ENCODE data around the gene POLR2J3. TPM values are rescaled to one million over a fixed set of nuclear protein-coding genes. Genes with fewer than 3 reads are reported as not detected.

POLR2J3 gene
- 11.3 to 52.3 TPM (median 31.8 TPM) in 5 replicates for total RNA-seq (2022; extraction: Qiagen RNA extraction)

GRCh38 chr7:102572261-102573239 is at the start of gene POLR2J3:
Gene POLR2J3, minus strand, starts transcription at chr7:102572583. Its CDS starts 62 bp downstream, at chr7:102572521.

GRCh38 chr7:102616507-102617125 is 44.2 kb upstream of the POLR2J3 start, which contains the start of gene RASA4:
Gene RASA4, minus strand, starts transcription at chr7:102616756. Its CDS starts 67 bp downstream, at chr7:102616689.

DNA sequence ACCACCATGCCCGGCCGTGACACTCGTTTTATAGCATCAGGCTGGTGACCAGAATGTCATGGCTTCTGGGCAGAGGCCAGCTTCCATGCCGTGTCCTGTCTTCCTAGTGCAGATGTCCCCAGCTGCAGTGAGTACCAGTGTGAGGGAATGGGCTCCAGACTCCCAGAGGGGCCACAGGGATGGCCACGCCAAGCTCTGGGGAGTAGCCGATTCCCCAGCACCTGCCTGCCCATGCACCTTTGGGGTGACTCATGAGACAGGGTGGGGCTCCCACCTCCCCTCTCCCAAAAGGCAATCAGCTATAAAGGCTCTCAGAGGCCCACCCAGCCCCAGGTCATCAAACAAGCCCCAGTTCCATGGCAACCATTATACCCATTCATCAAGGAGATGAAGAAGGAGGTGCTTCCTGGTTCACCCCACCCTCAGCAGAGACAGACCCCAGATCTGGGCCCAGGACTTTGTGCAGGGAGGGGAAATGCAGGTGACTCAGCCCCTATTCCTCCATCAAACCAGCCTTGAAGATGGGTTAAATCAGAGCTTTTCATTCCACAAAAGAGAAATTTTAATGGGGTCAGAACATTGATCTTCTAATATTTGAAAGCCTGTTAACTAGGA is 21.5 kb downstream of the POLR2J3 start, which contains the start of gene SPDYE2:
SPDYE2 (plus strand) TSS at position 419 of the 615 bp plus-strand sequence. CDS start 2,030 bp downstream, outside the sequence.

DNA sequence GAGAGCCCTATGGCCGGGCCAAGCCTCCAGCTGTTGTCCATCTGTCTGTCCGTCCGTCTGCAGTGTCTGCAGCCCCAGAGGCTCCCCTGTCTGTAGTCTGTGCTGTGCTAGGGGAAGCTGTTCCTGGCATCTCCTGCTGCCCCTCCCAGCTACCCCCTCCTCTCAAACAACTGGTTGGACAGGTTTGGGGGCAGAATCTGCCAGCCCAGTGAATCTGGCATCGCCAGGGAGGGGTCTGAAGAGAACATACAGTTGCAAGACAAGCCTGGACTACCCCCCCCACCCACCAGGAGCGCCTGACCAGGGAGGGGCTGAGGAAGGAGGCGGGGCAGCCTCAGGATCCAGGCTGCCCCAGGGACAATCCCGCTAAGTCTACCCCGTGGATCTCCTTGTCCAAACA is 28.8 kb downstream of the POLR2J3 start, which contains the start of gene UPK3BL2:
UPK3BL2 (minus strand) TSS at position 101 of the 400 bp plus-strand sequence; CDS start at position 41, 60 bp downstream.

DNA sequence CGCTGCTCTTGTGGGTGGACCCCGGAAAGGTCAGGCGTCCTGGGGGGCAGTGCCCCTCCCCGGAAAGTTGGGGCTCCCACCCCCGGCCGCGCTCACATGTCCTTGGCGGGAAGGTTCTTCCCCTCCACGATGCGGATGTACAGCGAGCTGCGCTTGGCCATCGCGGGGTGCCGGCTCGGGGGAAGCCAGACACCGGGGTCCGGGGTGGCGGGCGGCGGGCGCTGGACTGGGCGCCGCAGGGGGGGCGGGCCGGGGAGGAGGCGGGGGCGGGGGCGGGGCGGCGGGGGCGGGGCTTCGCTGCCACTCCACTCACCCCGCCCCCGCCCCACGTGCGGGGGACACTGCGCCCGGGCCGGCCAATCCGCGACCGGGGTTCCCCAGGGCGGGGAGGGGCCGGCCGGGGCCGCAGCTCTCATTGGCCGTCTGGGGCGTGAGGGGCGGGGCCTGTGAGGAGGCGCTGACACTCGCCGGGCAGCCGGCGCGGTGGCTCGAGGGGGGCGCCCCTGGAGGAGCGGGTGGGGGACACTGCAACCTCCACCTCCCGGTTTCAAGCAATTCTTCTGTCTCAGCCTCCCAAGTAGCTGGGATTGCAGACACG is 54.7 kb downstream of the POLR2J3 start, which contains the start of gene RASA4B:
RASA4B (minus strand) TSS at position 228 of the 598 bp plus-strand sequence; CDS start at position 161, 67 bp downstream.

Other genes starting within 250 kb of the POLR2J3 start
- not detected in 5 replicates for gene SPDYE6, start 216.1 kb downstream of the POLR2J3 start, total RNA-seq (2022; extraction: Qiagen RNA extraction)
- 20.1 to 24.6 TPM (median 22.2 TPM) in 5 replicates for gene PRKRIP1, start 176.2 kb downstream of the POLR2J3 start, total RNA-seq (2022; extraction: Qiagen RNA extraction)
- 22.7 to 40.0 TPM (median 33.5 TPM) in 5 replicates for gene ORAI2, start 139.0 kb downstream of the POLR2J3 start, total RNA-seq (2022; extraction: Qiagen RNA extraction)
- 9.0 to 12.7 TPM (median 10.7 TPM) in 5 replicates for gene ALKBH4, start 107.7 kb downstream of the POLR2J3 start, total RNA-seq (2022; extraction: Qiagen RNA extraction)
- 22.2 to 32.5 TPM (median 30.2 TPM) in 5 replicates for gene LRWD1, start 107.6 kb downstream of the POLR2J3 start, total RNA-seq (2022; extraction: Qiagen RNA extraction)
- 102 to 127 TPM (median 105 TPM) in 5 replicates for gene POLR2J, start 93.7 kb downstream of the POLR2J3 start, total RNA-seq (2022; extraction: Qiagen RNA extraction)
- gene RASA4B, start 54.8 kb downstream of the POLR2J3 start, total RNA-seq (2022; extraction: Qiagen RNA extraction) = 0.77 to 2.2 TPM (median 1.5 TPM) in 5 replicates
- 1.6 to 3.6 TPM (median 2.4 TPM) in 5 replicates for gene UPK3BL2, start 28.9 kb downstream of the POLR2J3 start, total RNA-seq (2022; extraction: Qiagen RNA extraction)
- not detected in 5 replicates for gene SPDYE2, start 21.4 kb downstream of the POLR2J3 start, total RNA-seq (2022; extraction: Qiagen RNA extraction)
- 1.9 to 2.8 TPM (median 2.5 TPM) in 5 replicates for gene RASA4, start 44.2 kb upstream of the POLR2J3 start, total RNA-seq (2022; extraction: Qiagen RNA extraction)
- gene UPK3BL1, start 70.2 kb upstream of the POLR2J3 start, total RNA-seq (2022; extraction: Qiagen RNA extraction) = 9.7 to 15.3 TPM (median 12.9 TPM) in 5 replicates
- not detected in 5 replicates for gene SPDYE2B, start 77.7 kb upstream of the POLR2J3 start, total RNA-seq (2022; extraction: Qiagen RNA extraction)
- gene POLR2J2, start 99.1 kb upstream of the POLR2J3 start, total RNA-seq (2022; extraction: Qiagen RNA extraction) = 0.45 to 0.89 TPM (median 0.81 TPM) in 4 of 5 replicates, not detected in the other
- gene FAM185A, start 176.4 kb upstream of the POLR2J3 start, total RNA-seq (2022; extraction: Qiagen RNA extraction) = 5.5 to 7.8 TPM (median 6.2 TPM) in 5 replicates